Glutamatergic neuron (in vitro differentiated cells): Measurements from ENCODE around the gene CRACDL. TPM values are rescaled to one million over a fixed set of nuclear protein-coding genes. Genes with fewer than 3 reads are reported as not detected.

Experiments used
- DNase-seq: peaks from one replicate; pipeline ENCODE4 v3.0.0; 2022
- H3K27ac Mint-ChIP-seq: one replicate; pipeline ENCODE4 v1.8.0; 2020; ENCODE audit warnings: mild to moderate bottlenecking, mixed read lengths, inconsistent platforms; ENCODE audit not compliant: unreplicated experiment
- H3K27me3 Mint-ChIP-seq: one replicate; pipeline ENCODE4 v1.8.0; 2020; ENCODE audit warnings: mild to moderate bottlenecking, moderate library complexity, mixed read lengths, inconsistent platforms; ENCODE audit not compliant: unreplicated experiment
- H3K36me3 Mint-ChIP-seq: one replicate; pipeline ENCODE4 v1.8.0; 2020; ENCODE audit warnings: mild to moderate bottlenecking, mixed read lengths, inconsistent platforms; ENCODE audit not compliant: unreplicated experiment
- H3K4me1 Mint-ChIP-seq: one replicate; pipeline ENCODE4 v1.8.0; 2020; ENCODE audit warnings: mild to moderate bottlenecking, low read depth, mixed read lengths, inconsistent platforms; ENCODE audit not compliant: unreplicated experiment
- H3K4me3 Mint-ChIP-seq: one replicate; pipeline ENCODE4 v1.8.0; 2020; ENCODE audit warnings: mild to moderate bottlenecking, mixed read lengths, inconsistent platforms; ENCODE audit not compliant: unreplicated experiment
- H3K9me3 Mint-ChIP-seq: one replicate; pipeline ENCODE4 v1.8.0; 2020; ENCODE audit warnings: mild to moderate bottlenecking, moderate library complexity, mixed read lengths, inconsistent platforms; ENCODE audit not compliant: unreplicated experiment
- CTCF ChIP-seq: fragments of 200-600 bp; sonication (generic); IDR thresholded peaks from one replicate; pipeline ENCODE4 v1.5.0; 2021; ENCODE audit not compliant: partially characterized antibody, unreplicated experiment
- total RNA-seq: library from RNA; stranded (reverse); fragmentation: NEBNext Ultra II Directional; extraction: Animal tissue kit (Norgen Biotek cat#: 25700); gene quantifications from one replicate; pipeline ENCODE4 v1.2.1, GENCODE V29; 2021; ENCODE audit not compliant: unreplicated experiment

CRACDL gene
- total RNA-seq, 1 donor from 2014 or later, result 2.1 TPM

- H3K27ac Mint-ChIP-seq, result peak overlapping the region; percentile 91
- no peaks in the 10 kb centered on the region for H3K36me3 Mint-ChIP-seq
- H3K27me3 Mint-ChIP-seq, result no peaks in the 10 kb centered on the region
- peaks cover 21% of the 10 kb centered on the region for H3K4me1 Mint-ChIP-seq
- TF ChIP-seq CTCF, result no peak
- DNase-seq, result no peak
- peaks cover 4% of the 10 kb centered on the region for H3K9me3 Mint-ChIP-seq
- H3K4me3 Mint-ChIP-seq, result no peak overlapping the region
Measured at GRCh38 chr2:98875746-98876145, 60.3 kb downstream of the CRACDL start.

GRCh38 chr2:98875081-98875728 is 60.8 kb downstream of the CRACDL start:
- Mint-ChIP-seq H3K9me3 (peaks cover 4% of the 10 kb centered on the region), H3K27me3 (no peaks in the 10 kb centered on the region), H3K4me3 (no peak overlapping the region), H3K4me1 (peaks cover 17% of the 10 kb centered on the region), H3K27ac (peak overlapping the region; percentile 91), H3K36me3 (no peaks in the 10 kb centered on the region)
- DNase-seq, result no peak
- no peak for TF ChIP-seq CTCF

- no peaks in the 10 kb centered on the region for H3K36me3 Mint-ChIP-seq
- H3K4me1 Mint-ChIP-seq, result peaks cover 17% of the 10 kb centered on the region
- H3K27ac Mint-ChIP-seq, result no peak overlapping the region
- H3K4me3 Mint-ChIP-seq, result no peak overlapping the region
- DNase-seq, result no peak
- peaks cover 9% of the 10 kb centered on the region for H3K9me3 Mint-ChIP-seq
- TF ChIP-seq CTCF, result no peak
- H3K27me3 Mint-ChIP-seq, result peaks cover 2% of the 10 kb centered on the region
Measured at GRCh38 chr2:98874186-98874689, 61.8 kb downstream of the CRACDL start.

GRCh38 chr2:98872526-98872925 is 63.5 kb downstream of the CRACDL start:
- peaks cover 2% of the 10 kb centered on the region for H3K27me3 Mint-ChIP-seq
- no peak overlapping the region for H3K27ac Mint-ChIP-seq
- H3K36me3 Mint-ChIP-seq, result no peaks in the 10 kb centered on the region
- no peak for TF ChIP-seq CTCF
- H3K4me3 Mint-ChIP-seq, result no peak overlapping the region
- peaks cover 9% of the 10 kb centered on the region for H3K9me3 Mint-ChIP-seq
- H3K4me1 Mint-ChIP-seq, result peaks cover 24% of the 10 kb centered on the region
- no peak for DNase-seq

- no peak for TF ChIP-seq CTCF
- Mint-ChIP-seq H3K27ac (no peak overlapping the region), H3K27me3 (peaks cover 2% of the 10 kb centered on the region), H3K4me1 (peaks cover 24% of the 10 kb centered on the region), H3K9me3 (peaks cover 9% of the 10 kb centered on the region), H3K4me3 (no peak overlapping the region), H3K36me3 (no peaks in the 10 kb centered on the region)
- DNase-seq, result no peak
Measured at GRCh38 chr2:98871506-98871905, 64.5 kb downstream of the CRACDL start.
